K562 (cell line): ENCODE results near the gene RGL2. TPM values are rescaled to one million over a fixed set of nuclear protein-coding genes. Genes with fewer than 3 reads are reported as not detected.

Source experiments
- ATF2 ChIP-seq: sonication (generic); formaldehyde crosslinking; IDR thresholded peaks from 2 replicates; pipeline ENCODE4 v1.8.1; 2022; ENCODE audit warnings: missing genetic modification reagents
- CEBPG ChIP-seq, 3 experiments: fragments of 200-800 bp in 1 of 3; sonication (Bioruptor generic) in 1 of 3; sonication (generic) in 1 of 3; formaldehyde crosslinking in 1 of 3; IDR thresholded peaks in 2 of 3; conservative IDR thresholded peaks in 1 of 3; 2 replicates each; pipeline versions ENCODE4 v1.6.1 to v1.8.0; 2016 to 2022; ENCODE audit warnings: missing compliant biosample characterization in 2 of 3, missing genetic modification characterization in 2 of 3, mild to moderate bottlenecking in 1 of 3, missing genetic modification reagents in 1 of 3
- FIP1L1 ChIP-seq: fragments of 200-400 bp; formaldehyde crosslinking; IDR thresholded peaks from 2 replicates; pipeline ENCODE4 v1.6.1; 2018; ENCODE audit warnings: mild to moderate bottlenecking, low read depth, low read length; ENCODE audit not compliant: poor library complexity, severe bottlenecking
- FOXK2 ChIP-seq, 2 experiments: fragments of 450-650 bp; IDR thresholded peaks in 1 of 2; conservative IDR thresholded peaks in 1 of 2; 2 replicates each; pipeline ENCODE4 v1.6.1; 2016; ENCODE audit warnings: low read depth in 2 of 2, mild to moderate bottlenecking in 1 of 2
- GATAD2A ChIP-seq: fragments of 450-650 bp; IDR thresholded peaks from 2 replicates; pipeline ENCODE4 v1.6.1; 2017
- KAT7 ChIP-seq: sonication (generic); formaldehyde crosslinking; IDR thresholded peaks from 2 replicates; pipeline ENCODE4 v1.8.0; 2022; ENCODE audit warnings: missing genetic modification reagents, mild to moderate bottlenecking, borderline replicate concordance
- MXI1 ChIP-seq: IDR thresholded peaks from 2 replicates; pipeline ENCODE4 v1.6.1; 2011; ENCODE audit warnings: low read depth, mild to moderate bottlenecking, improper control_type of control experiment, low read length
- NONO ChIP-seq, 2 experiments: fragments of 200-400 bp in 1 of 2; fragments of 450-650 bp in 1 of 2; formaldehyde crosslinking in 1 of 2; IDR thresholded peaks; 2 replicates each; pipeline ENCODE4 v1.6.1; 2017; ENCODE audit warnings: low read depth in 2 of 2, mild to moderate bottlenecking in 2 of 2, moderate library complexity in 2 of 2, low read length in 1 of 2
- RFX1 ChIP-seq: fragments of 450-650 bp; IDR thresholded peaks from 2 replicates; pipeline ENCODE4 v1.6.1; 2016; ENCODE audit warnings: mild to moderate bottlenecking, moderate library complexity
- TFE3 ChIP-seq: fragments of 450-650 bp; formaldehyde crosslinking; IDR thresholded peaks from 2 replicates; pipeline ENCODE4 v1.4.0; 2020; ENCODE audit warnings: mild to moderate bottlenecking, mixed read lengths
- polyA plus RNA-seq, 8 experiments: library from polyadenylated mRNA; depleted of rRNA in 4 of 8; stranded (reverse) in 5 of 8; unstranded in 3 of 8; fragments of >200 nt; fragmentation: Nextera tagmentation in 2 of 8; fragmentation: Illumina TruSeq in 1 of 8; extraction: Ambion mirVana in 2 of 8; extraction: Trizol in 1 of 8; gene quantifications; 2 replicates each; pipeline versions ENCODE4 v1.2.1 to v1.2.3, GENCODE V29; 2011 to 2014; ENCODE audit warnings: inconsistent platforms in 1 of 8, missing spikeins in 1 of 8
- total RNA-seq, 7 experiments: library from RNA; depleted of rRNA in 6 of 7; stranded (reverse); fragments of >200 nt in 6 of 7; fragmentation: Illumina TruSeq in 2 of 7; extraction: Trizol in 2 of 7; gene quantifications; 2 replicates each; pipeline versions ENCODE4 v1.2.1 to v1.2.3, GENCODE V29; 2011 to 2021; ENCODE audit warnings: low replicate concordance in 1 of 7
- TF ChIP-seq, protein P1 (sequence below): fragments of 150-350 bp; IDR thresholded peaks from 2 replicates; pipeline ENCODE4 v1.6.1; 2014; ENCODE audit warnings: low read depth, mild to moderate bottlenecking, low read length, borderline replicate concordance
- TF ChIP-seq, protein P2 (sequence below): fragments of 450-650 bp; IDR thresholded peaks from 2 replicates; pipeline ENCODE4 v1.6.1; 2016; ENCODE audit warnings: mild to moderate bottlenecking

Gene RGL2
- total and polyA plus RNA-seq, 9 of the 15 experiments (the other 6 are each of a cell fraction or from before 2014, with no cell fraction given) = 1.8 to 57.1 (median 19.5) TPM

GRCh38 chr6:33297956-33298772, 578 bp downstream of the RGL2 start (continued):
- TF ChIP-seq, protein P1, sequence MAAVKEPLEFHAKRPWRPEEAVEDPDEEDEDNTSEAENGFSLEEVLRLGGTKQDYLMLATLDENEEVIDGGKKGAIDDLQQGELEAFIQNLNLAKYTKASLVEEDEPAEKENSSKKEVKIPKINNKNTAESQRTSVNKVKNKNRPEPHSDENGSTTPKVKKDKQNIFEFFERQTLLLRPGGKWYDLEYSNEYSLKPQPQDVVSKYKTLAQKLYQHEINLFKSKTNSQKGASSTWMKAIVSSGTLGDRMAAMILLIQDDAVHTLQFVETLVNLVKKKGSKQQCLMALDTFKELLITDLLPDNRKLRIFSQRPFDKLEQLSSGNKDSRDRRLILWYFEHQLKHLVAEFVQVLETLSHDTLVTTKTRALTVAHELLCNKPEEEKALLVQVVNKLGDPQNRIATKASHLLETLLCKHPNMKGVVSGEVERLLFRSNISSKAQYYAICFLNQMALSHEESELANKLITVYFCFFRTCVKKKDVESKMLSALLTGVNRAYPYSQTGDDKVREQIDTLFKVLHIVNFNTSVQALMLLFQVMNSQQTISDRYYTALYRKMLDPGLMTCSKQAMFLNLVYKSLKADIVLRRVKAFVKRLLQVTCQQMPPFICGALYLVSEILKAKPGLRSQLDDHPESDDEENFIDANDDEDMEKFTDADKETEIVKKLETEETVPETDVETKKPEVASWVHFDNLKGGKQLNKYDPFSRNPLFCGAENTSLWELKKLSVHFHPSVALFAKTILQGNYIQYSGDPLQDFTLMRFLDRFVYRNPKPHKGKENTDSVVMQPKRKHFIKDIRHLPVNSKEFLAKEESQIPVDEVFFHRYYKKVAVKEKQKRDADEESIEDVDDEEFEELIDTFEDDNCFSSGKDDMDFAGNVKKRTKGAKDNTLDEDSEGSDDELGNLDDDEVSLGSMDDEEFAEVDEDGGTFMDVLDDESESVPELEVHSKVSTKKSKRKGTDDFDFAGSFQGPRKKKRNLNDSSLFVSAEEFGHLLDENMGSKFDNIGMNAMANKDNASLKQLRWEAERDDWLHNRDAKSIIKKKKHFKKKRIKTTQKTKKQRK = no peak
- TF ChIP-seq FIP1L1 (no peak), TFE3 (CRISPR knock-in tag) (no peak), NONO (IDR thresholded peaks at IDR 0.05; ENCODE audit: low read depth in 2 of 2, low read length in 1 of 2) (no peak), ATF2 (CRISPR knock-in tag) (no peak), MXI1 (peak; percentile 18; the same call in 1 of the 2 replicates), KAT7 (CRISPR knock-in tag) (no peak), FOXK2 (conservative IDR thresholded peaks at IDR 0.05 in 1 of 2, IDR thresholded peaks at IDR 0.05 in 1 of 2; ENCODE audit: low read depth in 2 of 2) (peak; percentile 81), RFX1 (peak; percentile 80), CEBPG (CRISPR knock-in tag; IDR thresholded peaks at IDR 0.05) (no peak), CEBPG (tag; conservative IDR thresholded peaks at IDR 0.05 in 1 of 2, IDR thresholded peaks at IDR 0.05 in 1 of 2) (no peak), GATAD2A (0 out of 2 replicates have a peak, but pooled peaks have one; percentile 23)
- TF ChIP-seq, protein P2, sequence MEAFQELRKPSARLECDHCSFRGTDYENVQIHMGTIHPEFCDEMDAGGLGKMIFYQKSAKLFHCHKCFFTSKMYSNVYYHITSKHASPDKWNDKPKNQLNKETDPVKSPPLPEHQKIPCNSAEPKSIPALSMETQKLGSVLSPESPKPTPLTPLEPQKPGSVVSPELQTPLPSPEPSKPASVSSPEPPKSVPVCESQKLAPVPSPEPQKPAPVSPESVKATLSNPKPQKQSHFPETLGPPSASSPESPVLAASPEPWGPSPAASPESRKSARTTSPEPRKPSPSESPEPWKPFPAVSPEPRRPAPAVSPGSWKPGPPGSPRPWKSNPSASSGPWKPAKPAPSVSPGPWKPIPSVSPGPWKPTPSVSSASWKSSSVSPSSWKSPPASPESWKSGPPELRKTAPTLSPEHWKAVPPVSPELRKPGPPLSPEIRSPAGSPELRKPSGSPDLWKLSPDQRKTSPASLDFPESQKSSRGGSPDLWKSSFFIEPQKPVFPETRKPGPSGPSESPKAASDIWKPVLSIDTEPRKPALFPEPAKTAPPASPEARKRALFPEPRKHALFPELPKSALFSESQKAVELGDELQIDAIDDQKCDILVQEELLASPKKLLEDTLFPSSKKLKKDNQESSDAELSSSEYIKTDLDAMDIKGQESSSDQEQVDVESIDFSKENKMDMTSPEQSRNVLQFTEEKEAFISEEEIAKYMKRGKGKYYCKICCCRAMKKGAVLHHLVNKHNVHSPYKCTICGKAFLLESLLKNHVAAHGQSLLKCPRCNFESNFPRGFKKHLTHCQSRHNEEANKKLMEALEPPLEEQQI = no peak
